WERI-Rb-1 (cell line): Measurements from ENCODE around the gene TRMT10C.

Experiments used
- DNase-seq: peaks from one replicate; pipeline ENCODE4 v3.0.0-alpha.2; 2020
- H3K27ac ChIP-seq: fragments of 250-450 bp; sonication (Bioruptor Pico); 2 replicates; pipeline ENCODE4 v1.5.1; 2020; ENCODE audit warnings: mild to moderate bottlenecking, moderate library complexity
- H3K27me3 ChIP-seq: fragments of 250-450 bp; sonication (Bioruptor Pico); 2 replicates; pipeline ENCODE4 v1.5.1; 2021; ENCODE audit warnings: mild to moderate bottlenecking, low read depth, moderate library complexity; ENCODE audit not compliant: insufficient read depth, severe bottlenecking
- H3K36me3 ChIP-seq: fragments of 250-450 bp; sonication (Bioruptor Pico); 2 replicates; pipeline ENCODE4 v1.5.1; 2020; ENCODE audit warnings: mild to moderate bottlenecking, moderate library complexity
- H3K4me3 ChIP-seq: 2 replicates; pipeline ENCODE4 v1.5.1; 2011; ENCODE audit warnings: low read depth, mild to moderate bottlenecking, control low read depth, low read length
- H3K9me3 ChIP-seq: fragments of 250-450 bp; sonication (Bioruptor Pico); 2 replicates; pipeline ENCODE4 v1.5.1; 2021; ENCODE audit warnings: mild to moderate bottlenecking, moderate library complexity; ENCODE audit not compliant: severe bottlenecking
- TF ChIP-seq, protein P1 (sequence below): IDR thresholded peaks from 2 replicates; pipeline ENCODE4 v1.5.1; 2011; ENCODE audit warnings: low read depth, mild to moderate bottlenecking, control low read depth, inconsistent platforms, low read length

The TRMT10C gene

DNA sequence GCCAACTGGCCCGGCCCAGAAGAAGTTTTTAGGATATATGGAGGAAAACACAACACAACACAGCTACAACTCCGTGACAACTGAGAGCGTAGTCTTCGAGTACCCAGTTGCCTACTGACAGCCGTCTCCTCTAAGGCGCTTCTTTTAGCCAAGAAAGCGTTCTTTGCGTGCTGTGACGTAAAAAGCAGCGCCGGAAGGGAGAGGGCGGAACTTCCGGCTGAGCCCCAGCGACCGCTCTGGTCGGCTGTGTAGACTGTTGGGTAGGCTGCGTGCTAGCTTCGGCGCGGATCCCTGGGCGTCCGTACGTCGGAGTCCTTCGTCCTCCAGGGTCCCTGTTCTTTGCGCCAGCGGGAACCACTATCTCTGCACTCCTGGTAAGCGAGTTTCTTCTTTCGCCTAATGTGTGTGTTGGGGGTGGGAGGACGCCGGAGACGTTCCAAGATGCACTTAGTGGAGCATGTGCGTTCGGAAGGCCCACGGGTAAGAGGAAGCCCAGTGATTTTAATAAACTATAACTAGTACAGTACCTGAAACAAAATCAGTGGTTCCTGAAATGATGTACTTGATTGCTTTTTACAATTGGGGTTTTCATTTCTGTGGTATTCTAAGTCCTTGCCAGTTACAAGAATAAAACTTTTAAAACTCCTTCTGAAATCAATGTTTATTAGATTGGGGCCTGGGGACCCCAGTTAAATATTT, at the start of gene TRMT10C:
TRMT10C (plus strand) TSS at position 239 of the 699 bp plus-strand sequence. CDS start 2,914 bp downstream, outside the sequence.
- peak; percentile 90 for DNase-seq
- no peaks in the 10 kb centered on the region for H3K9me3 ChIP-seq
- H3K27ac ChIP-seq: peak within 1 kb of the TSS; percentile 82
- TF ChIP-seq, protein P1, sequence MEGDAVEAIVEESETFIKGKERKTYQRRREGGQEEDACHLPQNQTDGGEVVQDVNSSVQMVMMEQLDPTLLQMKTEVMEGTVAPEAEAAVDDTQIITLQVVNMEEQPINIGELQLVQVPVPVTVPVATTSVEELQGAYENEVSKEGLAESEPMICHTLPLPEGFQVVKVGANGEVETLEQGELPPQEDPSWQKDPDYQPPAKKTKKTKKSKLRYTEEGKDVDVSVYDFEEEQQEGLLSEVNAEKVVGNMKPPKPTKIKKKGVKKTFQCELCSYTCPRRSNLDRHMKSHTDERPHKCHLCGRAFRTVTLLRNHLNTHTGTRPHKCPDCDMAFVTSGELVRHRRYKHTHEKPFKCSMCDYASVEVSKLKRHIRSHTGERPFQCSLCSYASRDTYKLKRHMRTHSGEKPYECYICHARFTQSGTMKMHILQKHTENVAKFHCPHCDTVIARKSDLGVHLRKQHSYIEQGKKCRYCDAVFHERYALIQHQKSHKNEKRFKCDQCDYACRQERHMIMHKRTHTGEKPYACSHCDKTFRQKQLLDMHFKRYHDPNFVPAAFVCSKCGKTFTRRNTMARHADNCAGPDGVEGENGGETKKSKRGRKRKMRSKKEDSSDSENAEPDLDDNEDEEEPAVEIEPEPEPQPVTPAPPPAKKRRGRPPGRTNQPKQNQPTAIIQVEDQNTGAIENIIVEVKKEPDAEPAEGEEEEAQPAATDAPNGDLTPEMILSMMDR: no peak
- H3K36me3 ChIP-seq: peaks cover 35% of the 10 kb centered on the region
- H3K27me3 ChIP-seq: no peaks in the 10 kb centered on the region
- H3K4me3 ChIP-seq: peak within 1 kb of the TSS; percentile 100

DNA sequence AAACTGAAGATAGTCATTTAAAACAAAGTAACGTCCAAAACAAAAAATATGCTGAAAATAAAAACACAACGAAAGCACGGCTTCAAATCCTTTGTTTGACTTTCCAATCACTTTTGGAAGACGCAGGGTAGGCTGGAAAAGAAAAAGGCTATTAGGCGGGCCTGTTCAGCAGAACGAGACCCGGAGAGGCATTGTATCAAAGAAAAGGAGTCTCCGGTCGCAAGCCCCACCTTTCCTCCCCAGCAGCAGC, 49.3 kb upstream of the TRMT10C start:
- TF ChIP-seq, protein P1: no peak
- H3K9me3 ChIP-seq: no peaks in the 10 kb centered on the region
- H3K36me3 ChIP-seq: peaks cover 6% of the 10 kb centered on the region; the same call in 1 of the 2 replicates
- DNase-seq: no peak
- H3K27ac ChIP-seq: peak overlapping the region; percentile 89
- H3K4me3 ChIP-seq: peak overlapping the region; percentile 69
- H3K27me3 ChIP-seq: no peaks in the 10 kb centered on the region

DNA sequence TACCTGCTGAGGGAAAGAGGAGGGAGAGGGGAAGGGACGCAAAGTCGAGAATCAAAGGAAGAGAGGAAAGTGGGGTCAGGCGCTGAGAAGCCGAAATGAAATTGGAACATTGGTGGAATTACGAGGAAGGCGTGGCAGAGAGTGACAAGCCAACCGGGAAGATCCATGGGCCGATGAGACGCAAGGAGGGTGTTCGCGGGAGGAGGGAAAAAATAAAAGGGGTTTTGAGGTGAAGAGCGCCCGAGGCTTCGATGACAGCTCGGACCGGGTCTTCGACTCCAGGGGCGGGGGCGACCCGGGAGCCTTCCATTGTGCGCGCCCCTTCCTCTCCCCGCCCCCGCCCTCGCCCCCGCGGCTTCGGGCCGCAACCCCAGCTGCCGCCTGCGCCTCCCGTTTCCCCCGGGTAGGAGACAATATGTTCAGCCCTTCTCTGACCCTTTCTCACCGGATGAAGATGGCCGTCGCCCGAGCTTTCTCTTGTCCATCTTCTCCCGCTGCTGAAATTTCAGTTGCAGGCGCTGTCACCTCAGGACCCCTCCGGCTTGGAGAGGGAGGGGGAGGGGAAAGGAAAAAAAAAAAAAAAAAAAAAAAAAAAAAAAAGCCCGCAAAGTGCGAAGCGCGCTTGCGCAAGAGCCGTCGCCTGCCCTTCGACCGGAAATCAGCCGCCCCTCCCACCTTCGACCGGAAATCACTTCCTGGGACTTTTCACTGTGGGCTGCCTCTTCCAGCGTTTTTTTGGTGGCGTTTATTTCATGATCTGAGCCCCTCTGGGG, 48.8 kb upstream of the TRMT10C start, which contains the start of gene SENP7:
SENP7 (minus strand) TSS at position 567 of the 773 bp plus-strand sequence; CDS start at position 485, 82 bp downstream.
- peak; percentile 84 for DNase-seq
- Histone ChIP-seq H3K4me3 (peak within 1 kb of the TSS; percentile 69), H3K27ac (peak within 1 kb of the TSS; percentile 89), H3K27me3 (no peaks in the 10 kb centered on the region), H3K9me3 (no peaks in the 10 kb centered on the region), H3K36me3 (peaks cover 6% of the 10 kb centered on the region; the same call in 1 of the 2 replicates)
- TF ChIP-seq, protein P1: no peak

DNA sequence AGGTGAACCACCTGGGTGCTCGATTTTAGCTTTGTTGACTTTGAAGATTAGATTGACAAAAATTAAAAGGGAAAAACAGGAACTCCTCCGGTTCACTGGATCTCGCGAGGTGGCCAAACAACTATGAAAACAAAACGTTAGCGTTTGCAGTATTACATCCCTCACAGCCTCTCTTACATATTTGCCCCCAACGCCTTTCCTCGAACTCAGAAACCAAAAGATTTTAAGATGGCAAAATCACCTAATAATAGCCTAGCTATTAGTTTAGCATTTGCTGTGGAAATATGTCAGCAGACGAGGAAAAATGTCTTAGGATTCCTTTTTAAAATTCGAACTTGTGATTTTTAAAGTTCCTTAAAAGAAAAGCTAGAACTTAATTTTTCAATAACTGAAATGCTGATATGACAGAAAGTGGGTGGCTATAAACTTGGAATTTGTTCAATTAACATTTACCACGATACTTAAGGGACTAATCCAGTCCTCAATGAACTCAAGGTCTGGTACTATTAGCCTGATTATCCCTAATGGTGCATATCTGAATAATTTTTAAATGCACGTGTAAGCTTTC, 48.2 kb upstream of the TRMT10C start:
- peak overlapping the region; percentile 89 for H3K27ac ChIP-seq
- H3K9me3 ChIP-seq: no peaks in the 10 kb centered on the region
- no peak for DNase-seq
- TF ChIP-seq, protein P1: no peak
- H3K36me3 ChIP-seq: peaks cover 6% of the 10 kb centered on the region; the same call in 1 of the 2 replicates
- H3K27me3 ChIP-seq: no peaks in the 10 kb centered on the region
- H3K4me3 ChIP-seq: peak overlapping the region; percentile 69

DNA sequence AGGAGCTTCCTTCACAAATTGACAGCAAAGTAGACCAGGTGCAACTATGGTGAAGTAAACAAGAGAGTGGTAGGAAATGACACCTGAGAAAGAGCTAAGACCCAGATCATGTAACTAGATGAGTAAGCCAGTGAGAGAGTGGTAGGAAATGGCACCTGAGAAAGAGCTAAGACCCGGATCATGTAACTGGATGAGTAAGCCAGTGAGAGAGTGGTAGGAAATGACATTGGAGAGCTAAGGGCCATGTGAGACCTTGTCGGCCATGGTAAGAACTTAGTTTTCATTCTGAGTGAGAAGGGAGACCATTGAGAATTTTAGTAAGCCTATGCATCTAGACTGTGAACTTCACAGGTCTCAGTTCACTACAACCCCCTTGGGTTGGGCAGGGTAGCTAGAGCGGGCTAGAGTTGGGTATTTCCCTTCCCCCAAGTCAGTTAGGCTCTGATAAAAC, 43.2 kb upstream of the TRMT10C start:
- Histone ChIP-seq H3K9me3 (no peaks in the 10 kb centered on the region), H3K36me3 (no peaks in the 10 kb centered on the region), H3K27me3 (no peaks in the 10 kb centered on the region), H3K4me3 (no peak overlapping the region), H3K27ac (no peak overlapping the region)
- TF ChIP-seq, protein P1: no peak
- no peak for DNase-seq
